GM12874 (cell line): ENCODE data around the gene RPAP2.

Source experiments
- TF ChIP-seq, protein P1 (sequence below): IDR thresholded peaks from 2 replicates; pipeline ENCODE4 v1.5.1; 2011; ENCODE audit warnings: low read depth, mild to moderate bottlenecking, control low read depth, low read length, moderate library complexity; ENCODE audit not compliant: insufficient read depth

RPAP2 gene

DNA sequence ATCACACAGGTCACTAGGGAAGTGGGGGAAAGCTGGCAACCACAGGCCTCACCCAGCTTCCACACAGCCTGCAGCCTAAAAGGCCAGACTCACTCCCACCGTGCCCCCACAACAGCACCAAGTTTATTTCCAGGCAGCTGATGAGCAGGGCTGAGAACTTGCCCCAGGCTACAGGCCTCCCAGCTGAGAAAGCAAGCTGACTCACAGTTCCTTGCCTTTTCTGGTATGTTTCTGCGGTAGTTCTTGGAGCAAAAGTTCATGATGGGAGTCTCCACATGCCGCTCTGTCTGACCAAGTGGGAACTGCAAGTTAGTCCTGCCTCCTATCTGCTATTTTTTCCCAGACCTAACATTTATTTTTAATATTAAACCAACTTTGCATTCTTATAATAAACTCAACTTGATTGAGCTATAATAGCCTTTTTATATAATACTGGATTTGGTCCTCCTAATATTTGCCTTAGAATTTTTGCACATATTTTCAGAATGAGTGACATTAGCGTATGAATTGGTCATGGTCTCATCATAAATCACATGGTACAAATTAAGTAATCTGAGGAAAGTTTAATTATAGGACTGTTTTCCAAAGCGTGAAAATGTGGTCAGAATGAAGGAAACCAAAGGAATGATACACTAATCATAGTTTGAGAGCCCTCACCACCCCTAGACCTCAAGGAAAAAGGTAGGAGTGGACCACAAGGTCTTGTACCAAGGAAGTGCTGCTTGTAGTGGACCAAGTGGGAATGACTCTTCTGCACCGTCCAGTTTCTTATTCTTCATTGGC lies 30.7 kb downstream of the RPAP2 start:
- TF ChIP-seq, protein P1, sequence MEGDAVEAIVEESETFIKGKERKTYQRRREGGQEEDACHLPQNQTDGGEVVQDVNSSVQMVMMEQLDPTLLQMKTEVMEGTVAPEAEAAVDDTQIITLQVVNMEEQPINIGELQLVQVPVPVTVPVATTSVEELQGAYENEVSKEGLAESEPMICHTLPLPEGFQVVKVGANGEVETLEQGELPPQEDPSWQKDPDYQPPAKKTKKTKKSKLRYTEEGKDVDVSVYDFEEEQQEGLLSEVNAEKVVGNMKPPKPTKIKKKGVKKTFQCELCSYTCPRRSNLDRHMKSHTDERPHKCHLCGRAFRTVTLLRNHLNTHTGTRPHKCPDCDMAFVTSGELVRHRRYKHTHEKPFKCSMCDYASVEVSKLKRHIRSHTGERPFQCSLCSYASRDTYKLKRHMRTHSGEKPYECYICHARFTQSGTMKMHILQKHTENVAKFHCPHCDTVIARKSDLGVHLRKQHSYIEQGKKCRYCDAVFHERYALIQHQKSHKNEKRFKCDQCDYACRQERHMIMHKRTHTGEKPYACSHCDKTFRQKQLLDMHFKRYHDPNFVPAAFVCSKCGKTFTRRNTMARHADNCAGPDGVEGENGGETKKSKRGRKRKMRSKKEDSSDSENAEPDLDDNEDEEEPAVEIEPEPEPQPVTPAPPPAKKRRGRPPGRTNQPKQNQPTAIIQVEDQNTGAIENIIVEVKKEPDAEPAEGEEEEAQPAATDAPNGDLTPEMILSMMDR = no peak

DNA sequence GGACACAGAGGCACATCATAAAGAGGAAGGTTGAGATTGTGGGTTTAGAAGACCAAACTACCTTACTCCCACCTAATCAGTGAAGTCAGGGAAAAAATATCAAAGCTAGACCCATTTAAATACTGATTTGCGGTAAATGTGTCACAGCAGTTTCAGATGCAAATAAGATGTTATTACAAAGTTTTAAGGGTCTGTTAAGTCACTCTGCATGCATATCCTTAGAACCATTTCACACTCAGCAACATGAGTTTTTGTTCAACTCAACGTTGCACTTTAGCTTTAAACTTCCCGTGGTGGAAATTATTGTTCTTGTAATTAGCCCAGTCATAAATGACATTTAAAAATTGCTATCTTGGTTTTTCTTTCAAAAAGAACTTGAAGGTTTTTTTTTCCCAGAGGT lies 34.8 kb downstream of the RPAP2 start:
- TF ChIP-seq, protein P1 = no peak

DNA sequence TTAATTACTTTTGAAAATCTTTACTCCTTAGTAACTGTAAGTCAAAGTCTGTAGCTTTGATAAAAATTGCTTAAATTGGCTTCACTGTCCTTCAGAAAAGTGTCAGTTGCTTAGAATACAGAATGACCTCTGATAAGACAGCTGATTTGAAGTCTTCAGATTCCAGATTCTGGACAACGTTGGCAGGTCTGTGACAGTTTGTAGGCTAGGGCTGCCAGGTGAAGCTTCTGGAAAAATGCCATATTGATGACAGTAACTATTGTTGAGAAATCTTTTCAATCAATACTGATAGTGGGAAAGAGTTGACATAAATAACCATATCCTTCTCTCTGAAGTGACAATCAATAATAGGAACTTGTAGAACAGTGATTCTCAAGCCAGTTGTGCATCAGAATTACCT lies 41.3 kb downstream of the RPAP2 start:
- TF ChIP-seq, protein P1 = no peak

DNA sequence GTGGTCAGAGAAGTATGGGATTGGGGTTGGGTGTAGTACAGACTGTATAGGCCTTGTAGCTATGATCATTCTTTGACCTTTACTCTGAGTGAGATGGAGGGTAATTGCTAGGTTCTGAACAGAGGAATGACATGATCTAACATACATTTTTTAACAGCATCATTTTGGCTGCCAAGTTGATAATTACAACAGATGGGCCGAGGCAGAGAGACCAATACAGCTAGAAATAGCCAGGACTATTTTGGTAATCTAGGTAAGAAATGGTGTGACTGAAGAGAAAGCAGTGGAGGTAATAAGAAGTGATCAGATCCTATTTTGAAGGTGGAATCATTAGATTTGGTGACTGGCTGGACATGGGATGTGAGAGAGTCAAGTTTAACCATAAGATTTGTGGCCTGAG lies 43.5 kb downstream of the RPAP2 start:
- TF ChIP-seq, protein P1 = no peak

DNA sequence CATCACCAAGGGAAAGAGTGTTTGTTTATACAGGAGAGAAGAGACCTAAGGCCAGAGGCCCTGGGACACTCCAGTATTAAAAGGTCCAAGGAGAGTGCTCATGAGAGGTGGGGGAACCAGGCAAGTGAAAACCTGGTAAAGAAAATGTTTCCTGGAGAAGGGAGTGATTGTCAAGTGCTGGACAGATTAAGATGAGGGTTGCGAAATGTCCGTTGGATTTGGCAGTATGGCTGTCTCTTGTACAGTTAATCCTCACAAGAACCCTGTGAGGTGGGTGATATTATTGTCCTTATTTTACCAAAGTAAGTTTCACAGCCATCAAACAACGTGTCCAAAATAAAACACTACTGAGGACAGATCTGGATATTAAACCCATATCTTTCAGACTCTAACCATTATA lies 44.2 kb downstream of the RPAP2 start:
- TF ChIP-seq, protein P1 = no peak

DNA sequence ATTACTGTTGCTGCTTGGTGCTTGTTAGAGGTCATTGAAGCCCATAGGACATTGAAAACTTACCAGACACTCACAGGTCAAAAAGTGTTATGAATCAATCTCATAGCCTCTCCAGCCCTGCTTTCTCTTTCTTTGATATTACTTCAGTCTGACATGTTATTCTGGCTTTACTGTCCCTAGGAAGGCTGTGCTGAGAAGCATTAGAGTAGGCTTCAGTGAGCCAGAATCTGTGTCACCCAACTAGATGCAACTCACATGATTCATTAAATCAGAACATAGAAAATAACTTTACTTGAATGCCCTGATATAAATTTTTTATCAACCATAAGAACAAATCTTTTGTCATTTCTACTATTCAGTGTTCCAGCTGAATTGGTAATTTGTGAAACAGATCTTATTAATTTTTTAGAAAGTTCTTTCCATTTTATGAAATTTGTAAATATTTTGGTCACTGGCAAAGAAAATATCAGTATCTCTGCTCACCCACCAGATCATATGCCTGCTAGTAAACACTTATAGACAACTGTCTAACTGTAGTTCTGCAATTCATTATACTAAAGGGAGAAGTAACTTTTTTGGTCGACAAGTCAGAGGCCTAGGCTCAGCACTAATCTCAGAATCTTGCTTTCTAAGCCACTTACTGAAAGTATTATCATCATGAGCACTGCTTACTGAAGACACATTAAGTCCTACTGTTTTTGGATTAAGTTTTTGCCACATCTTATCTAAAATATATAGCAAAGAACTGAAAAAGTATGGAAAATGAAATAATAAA lies 48.2 kb downstream of the RPAP2 start:
- TF ChIP-seq, protein P1 = no peak

DNA sequence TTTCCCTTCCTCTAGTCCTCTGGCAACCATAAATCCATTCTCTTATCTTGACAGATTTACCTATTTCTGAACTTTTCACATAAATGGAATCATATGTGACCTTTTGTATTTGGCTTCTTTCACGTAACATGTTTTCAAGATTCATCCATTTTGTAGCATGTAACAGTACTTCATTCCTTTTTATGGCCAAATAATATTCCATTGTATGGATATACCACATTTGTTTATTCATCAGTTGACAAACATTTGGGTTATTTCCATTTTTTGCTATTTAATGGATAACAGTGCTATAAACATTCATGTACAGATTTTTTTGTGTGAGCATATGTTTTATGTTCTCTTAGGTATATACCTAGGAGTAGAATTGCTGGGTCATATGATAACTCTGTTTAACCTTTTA lies 54.0 kb downstream of the RPAP2 start:
- TF ChIP-seq, protein P1 = no peak
